Activated CD4-positive, alpha-beta T cell treated with anti-CD3 and anti-CD28 coated beads, Interleukin-2, amount 50 U/mL, for 1 hour (primary cell): ENCODE results near the gene RAD51B.
"Not testable (repeated sequence)": the region's sequence is repeated elsewhere in the genome, so short reads cannot be mapped to it uniquely, and the experiment has no call there.

ENCODE experiments used
- DNase-seq: peaks from one replicate; pipeline ENCODE4 v3.0.0-alpha.2; 2020

The RAD51B gene

GRCh38 chr14:67987606-67988005 is 168.0 kb downstream of the RAD51B start:
- DNase-seq = no peak

GRCh38 chr14:67988210-67988609 is 168.6 kb downstream of the RAD51B start:
- DNase-seq = not testable (repeated sequence)

- no peak for DNase-seq
Measured at GRCh38 chr14:67990576-67990975, 171.0 kb downstream of the RAD51B start.

- DNase-seq = no peak
Measured at GRCh38 chr14:67994531-67994930, 175.0 kb downstream of the RAD51B start.

- DNase-seq = no peak
Measured at GRCh38 chr14:67996235-67996634, 176.7 kb downstream of the RAD51B start.

GRCh38 chr14:67998834-67999233 is 179.3 kb downstream of the RAD51B start:
- DNase-seq = no peak

GRCh38 chr14:67999290-67999689 is 179.7 kb downstream of the RAD51B start:
- no peak for DNase-seq

- DNase-seq = no peak
Measured at GRCh38 chr14:67999705-68000384, 180.3 kb downstream of the RAD51B start.

- DNase-seq = no peak
Measured at GRCh38 chr14:68000511-68000910, 180.9 kb downstream of the RAD51B start.

- no peak for DNase-seq
Measured at GRCh38 chr14:68008491-68008890, 188.9 kb downstream of the RAD51B start.

- DNase-seq = no peak
Measured at GRCh38 chr14:68011406-68012028, 191.9 kb downstream of the RAD51B start.

- no peak for DNase-seq
Measured at GRCh38 chr14:68012871-68013270, 193.3 kb downstream of the RAD51B start.

GRCh38 chr14:68013326-68013725 is 193.7 kb downstream of the RAD51B start:
- no peak for DNase-seq

GRCh38 chr14:68014771-68015170 is 195.2 kb downstream of the RAD51B start:
- no peak for DNase-seq

- no peak for DNase-seq
Measured at GRCh38 chr14:68015356-68016254, 196.0 kb downstream of the RAD51B start.

- DNase-seq = no peak
Measured at GRCh38 chr14:68016255-68016914, 196.8 kb downstream of the RAD51B start.

- DNase-seq = no peak
Measured at GRCh38 chr14:68018598-68018997, 199.0 kb downstream of the RAD51B start.

GRCh38 chr14:68020493-68020892 is 200.9 kb downstream of the RAD51B start:
- no peak for DNase-seq

GRCh38 chr14:68020999-68021663 is 201.6 kb downstream of the RAD51B start:
- DNase-seq = no peak

- no peak for DNase-seq
Measured at GRCh38 chr14:68027276-68027675, 207.7 kb downstream of the RAD51B start.

- DNase-seq = no peak
Measured at GRCh38 chr14:68028075-68028474, 208.5 kb downstream of the RAD51B start.

GRCh38 chr14:68031011-68031410 is 211.4 kb downstream of the RAD51B start:
- not testable (repeated sequence) for DNase-seq

- no peak for DNase-seq
Measured at GRCh38 chr14:68032154-68032553, 212.6 kb downstream of the RAD51B start.
